ENCODE results near the gene F2R. TPM values are rescaled to one million over a fixed set of nuclear protein-coding genes. Genes with fewer than 3 reads are reported as not detected.

The F2R gene
- total and polyA plus RNA-seq, 2 of the 13 experiments (the other 11 are each of a cell fraction or from before 2014, with no cell fraction given): 8.3 to 12.3 TPM

GRCh38 chr5:76714751-76715485 lies 1.0 kb upstream of the F2R start (continued):
- TF ChIP-seq CTCF (CRISPR knock-in tag; IDR thresholded peaks at IDR 0.05): 0 out of 2 replicates have a peak, but pooled peaks have one; percentile 12
- 0 out of 2 replicates have a peak, but pooled peaks have one; percentile 18 for TF ChIP-seq ARNT2 (CRISPR knock-in tag; IDR thresholded peaks at IDR 0.05; ENCODE audit: low read depth)
- TF ChIP-seq ZNF280B (CRISPR knock-in tag; IDR thresholded peaks at IDR 0.05; ENCODE audit: borderline replicate concordance): no peak
- no peak for TF ChIP-seq CENPBD1 (CRISPR knock-in tag; IDR thresholded peaks at IDR 0.05; ENCODE audit: borderline replicate concordance, low read depth)
- no peak for TF ChIP-seq ATAD3A (CRISPR knock-in tag; IDR thresholded peaks at IDR 0.05)
- no peak for TF ChIP-seq TERF1 (CRISPR knock-in tag; IDR thresholded peaks at IDR 0.05)
- peak; percentile 51; the same call in 1 of the 2 replicates for TF ChIP-seq KDM5B (CRISPR knock-in tag; IDR thresholded peaks at IDR 0.05; ENCODE audit: borderline replicate concordance)
- no peak for TF ChIP-seq NFIC (IDR thresholded peaks at IDR 0.05; ENCODE audit: low read length)
- TF ChIP-seq ZIK1 (CRISPR knock-in tag; IDR thresholded peaks at IDR 0.05; ENCODE audit: borderline replicate concordance, low read depth): 0 out of 2 replicates have a peak, but pooled peaks have one; percentile 58
- 0 out of 2 replicates have a peak, but pooled peaks have one; percentile 2 for TF ChIP-seq ZNF704 (CRISPR knock-in tag; IDR thresholded peaks at IDR 0.05; ENCODE audit: borderline replicate concordance)
- TF ChIP-seq ZNF256 (CRISPR knock-in tag; conservative IDR thresholded peaks at IDR 0.05): 0 out of 2 replicates have a peak, but pooled peaks have one; percentile 43
- TF ChIP-seq E2F1 (CRISPR knock-in tag; IDR thresholded peaks at IDR 0.05): peak; percentile 37; the same call in 1 of the 2 replicates
- TF ChIP-seq BRCA1 (CRISPR knock-in tag; IDR thresholded peaks at IDR 0.05): 0 out of 2 replicates have a peak, but pooled peaks have one; percentile 46
- no peak for TF ChIP-seq MBD4 (IDR thresholded peaks at IDR 0.05; ENCODE audit: borderline replicate concordance, low read length)
- peak; percentile 25; the same call in 1 of the 2 replicates for TF ChIP-seq SALL1 (CRISPR knock-in tag; IDR thresholded peaks at IDR 0.05)
- TF ChIP-seq ZNF670 (CRISPR knock-in tag; IDR thresholded peaks at IDR 0.05; ENCODE audit: borderline replicate concordance): no peak
- TF ChIP-seq KMT2A (CRISPR knock-in tag; IDR thresholded peaks at IDR 0.05): 0 out of 2 replicates have a peak, but pooled peaks have one; percentile 14
- TF ChIP-seq ZMYM3 (CRISPR knock-in tag; IDR thresholded peaks at IDR 0.05): peak; percentile 32; the same call in 1 of the 2 replicates
- TF ChIP-seq MAX (IDR thresholded peaks at IDR 0.05): peak; percentile 40
- TF ChIP-seq FOXM1 (CRISPR knock-in tag; IDR thresholded peaks at IDR 0.05): no peak
- TF ChIP-seq BRD4 (CRISPR knock-in tag; IDR thresholded peaks at IDR 0.05): 0 out of 2 replicates have a peak, but pooled peaks have one; percentile 49
